Activated CD4-positive, alpha-beta T cell treated with anti-CD3 and anti-CD28 coated beads for 48 hours (primary cell): ENCODE results near the gene PLA2G12B.
"Not testable (repeated sequence)": the region's sequence is repeated elsewhere in the genome, so short reads cannot be mapped to it uniquely, and the experiment has no call there.

ENCODE experiments used
- DNase-seq: peaks from one replicate; pipeline ENCODE4 v3.0.0-alpha.2; 2020

PLA2G12B gene, protein sequence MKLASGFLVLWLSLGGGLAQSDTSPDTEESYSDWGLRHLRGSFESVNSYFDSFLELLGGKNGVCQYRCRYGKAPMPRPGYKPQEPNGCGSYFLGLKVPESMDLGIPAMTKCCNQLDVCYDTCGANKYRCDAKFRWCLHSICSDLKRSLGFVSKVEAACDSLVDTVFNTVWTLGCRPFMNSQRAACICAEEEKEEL

GRCh38 chr10:72954596-72955554 lies at the start of gene PLA2G12B:
PLA2G12B (minus strand) TSS chr10:72954806; CDS start chr10:72954685, 121 bp downstream.
- DNase-seq: no peak

- DNase-seq: no peak
These were observed 49.2 kb upstream of the PLA2G12B start for GRCh38 chr10:73003822-73004221.

GRCh38 chr10:73000973-73001372 lies 46.4 kb upstream of the PLA2G12B start:
- no peak for DNase-seq

DNA sequence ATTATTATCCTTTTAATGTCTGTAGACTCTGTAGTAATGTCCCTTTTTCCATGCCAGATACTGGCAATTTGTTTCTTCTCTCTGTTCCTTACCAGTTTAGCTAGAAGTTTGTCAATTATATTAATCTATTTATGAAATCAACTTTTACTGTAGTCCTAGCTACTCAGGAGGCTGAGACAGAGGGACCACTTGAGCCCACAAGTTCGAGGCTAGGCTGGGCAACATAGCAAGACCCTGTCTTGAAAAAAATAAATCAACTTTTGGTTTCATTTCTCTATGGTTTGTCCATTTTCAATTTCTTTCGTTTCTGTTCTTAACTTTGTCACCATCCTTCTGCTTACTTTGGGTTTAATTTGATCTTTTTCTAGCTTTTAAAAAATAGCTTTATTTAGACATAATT lies 42.5 kb upstream of the PLA2G12B start:
- no peak for DNase-seq

GRCh38 chr10:72995459-72995858 lies 40.9 kb upstream of the PLA2G12B start:
- not testable (repeated sequence) for DNase-seq

DNA sequence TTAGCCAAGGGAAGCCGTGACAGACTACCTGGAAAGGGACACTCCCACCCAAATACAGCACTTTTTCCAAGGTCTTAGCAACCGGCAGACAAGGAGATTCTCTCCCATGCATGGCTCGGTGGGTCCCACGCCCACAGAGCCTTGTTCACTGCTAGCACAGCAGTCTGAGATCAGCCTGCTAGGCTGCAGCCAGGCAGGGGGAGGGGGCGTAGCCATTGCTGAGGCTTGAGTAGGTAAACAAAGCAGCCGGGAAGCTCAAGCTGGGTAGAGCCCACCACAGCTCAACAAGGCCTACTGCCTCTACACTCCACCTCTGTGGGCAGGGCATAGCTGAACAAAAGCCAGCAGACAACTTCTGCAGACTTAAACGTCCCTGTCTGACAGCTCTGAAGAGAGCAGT lies 35.2 kb upstream of the PLA2G12B start:
- DNase-seq: not testable (repeated sequence)

DNA sequence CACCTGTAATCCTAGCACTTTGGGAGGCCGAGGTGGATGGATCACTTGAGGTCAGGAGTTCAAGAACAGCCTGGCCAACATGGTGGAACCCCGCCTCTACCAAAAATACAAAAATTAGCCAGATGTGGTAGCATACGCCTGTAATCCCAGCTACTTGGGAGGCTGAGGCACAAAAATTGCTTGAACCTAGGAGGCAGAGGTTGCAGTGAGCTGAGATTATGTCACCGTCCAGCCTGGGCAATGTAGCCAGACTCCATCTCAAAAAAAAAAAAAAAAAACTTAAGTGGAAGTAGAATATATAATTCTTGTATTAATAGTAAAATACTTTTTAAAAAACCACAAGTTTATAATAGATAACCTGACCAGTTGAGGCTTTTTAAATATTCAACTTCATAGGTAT lies 30.0 kb upstream of the PLA2G12B start:
- DNase-seq: not testable (repeated sequence)

DNA sequence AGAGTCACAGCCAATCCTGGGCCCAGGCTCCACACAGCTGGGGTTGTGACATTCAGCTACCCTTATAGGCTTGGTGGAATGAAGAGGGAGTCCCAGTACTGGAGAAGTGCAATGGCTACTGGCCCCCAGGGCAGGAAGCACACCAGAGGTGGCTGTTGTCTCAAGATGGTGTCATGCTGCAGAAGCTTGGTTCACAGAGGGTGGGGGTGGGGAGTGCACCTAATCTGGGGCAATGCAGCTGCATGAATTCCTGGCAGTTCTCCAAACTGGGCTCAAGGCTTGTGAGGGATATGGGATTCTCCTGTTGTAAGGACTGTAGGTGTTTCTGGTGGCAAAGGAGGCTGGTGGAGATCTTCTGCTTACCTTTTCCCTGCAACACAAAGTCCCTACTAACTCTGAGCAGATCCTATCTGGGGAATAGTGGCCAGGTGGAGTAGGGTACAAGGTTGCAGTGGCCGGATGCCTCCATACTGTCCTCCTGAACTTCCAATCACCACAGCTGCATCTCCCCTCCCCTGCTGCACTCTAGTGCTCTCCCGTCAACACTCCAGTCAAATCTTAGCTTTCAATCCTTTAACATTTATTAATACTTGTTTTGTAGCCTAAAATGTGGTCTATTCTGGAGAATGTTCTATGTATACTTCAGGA lies 27.4 kb upstream of the PLA2G12B start:
- DNase-seq: no peak

DNA sequence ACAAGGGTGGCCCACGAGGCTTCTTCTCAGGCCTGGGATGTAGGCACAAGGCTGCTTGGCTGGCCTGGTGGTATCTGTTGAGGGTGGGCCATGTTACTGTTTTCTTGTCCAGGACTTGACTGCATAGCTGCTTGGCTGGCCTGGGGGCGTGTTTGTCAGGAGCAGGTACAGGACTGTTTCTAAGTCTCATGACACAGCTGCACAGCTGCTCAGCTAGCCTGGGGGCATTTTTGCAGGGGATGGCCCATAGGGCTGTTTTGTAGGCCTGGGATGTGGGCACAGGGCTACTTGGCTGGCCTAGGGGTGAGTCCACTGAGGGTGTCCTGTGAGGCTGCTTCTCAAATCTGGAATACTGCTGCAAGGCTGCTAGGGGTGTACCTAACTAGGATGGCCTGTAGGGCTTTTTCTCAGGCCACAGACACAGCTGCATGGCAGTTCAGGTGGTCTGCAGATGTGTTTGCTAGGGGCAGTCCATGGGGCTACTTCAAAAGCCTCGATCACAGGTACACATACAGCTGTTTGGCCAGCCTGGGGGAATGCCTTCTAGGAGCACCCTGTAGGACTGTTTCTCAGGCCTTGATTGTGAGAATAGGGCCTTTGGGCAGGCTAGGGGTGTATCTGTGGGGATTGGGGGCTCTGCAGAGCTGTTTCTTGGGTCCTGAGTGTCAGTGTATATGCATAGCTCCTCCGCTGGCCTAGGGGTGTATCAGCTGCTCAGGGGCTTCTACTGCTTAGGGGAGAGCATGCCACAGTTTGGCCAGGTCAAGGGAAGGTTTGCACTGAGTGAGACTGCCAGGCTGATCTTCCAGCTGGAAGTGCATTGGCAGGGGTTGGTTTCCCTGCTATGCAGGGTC lies 26.6 kb upstream of the PLA2G12B start:
- DNase-seq: no peak

- no peak for DNase-seq
These were observed 25.7 kb upstream of the PLA2G12B start for GRCh38 chr10:72980348-72980747.

DNA sequence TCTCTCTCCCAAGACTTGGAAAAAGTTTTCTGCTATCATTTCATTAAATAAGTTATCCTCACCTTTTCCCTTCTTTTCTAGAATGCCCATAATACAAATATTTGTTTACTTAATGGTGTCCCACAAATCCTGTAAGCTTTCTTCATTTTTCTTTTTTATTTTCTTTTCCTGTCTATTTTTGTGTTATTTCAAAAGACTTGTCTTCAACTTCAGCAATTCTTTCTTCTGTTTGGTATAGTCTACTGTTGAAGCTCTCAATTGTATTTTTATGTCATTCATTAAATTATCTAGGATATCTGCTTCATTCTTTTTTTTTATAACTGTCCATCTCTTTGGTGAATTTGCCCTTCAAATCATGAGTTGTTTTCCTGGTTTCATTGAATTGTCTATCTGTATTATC lies 25.1 kb upstream of the PLA2G12B start:
- no peak for DNase-seq

GRCh38 chr10:72976886-72977285 lies 22.3 kb upstream of the PLA2G12B start:
- DNase-seq: no peak

DNA sequence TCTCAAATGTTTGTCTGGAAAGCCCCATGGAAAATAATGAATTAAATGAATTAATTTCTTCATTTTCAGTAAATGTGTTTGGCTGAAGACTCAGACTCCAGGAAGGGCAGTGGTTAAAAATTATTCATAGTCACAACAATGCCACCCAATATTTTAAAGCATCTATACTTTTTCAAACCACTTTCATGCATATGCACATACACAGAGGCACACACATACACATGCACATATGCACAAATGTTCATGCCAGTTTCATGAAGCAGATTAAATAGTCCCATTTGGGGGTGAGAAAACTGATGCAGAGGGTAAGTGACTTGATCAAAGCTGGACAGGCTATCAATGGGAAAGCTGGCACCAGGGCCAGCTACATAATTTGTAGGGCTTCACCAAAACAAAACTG lies 1.4 kb upstream of the PLA2G12B start:
- no peak for DNase-seq

GRCh38 chr10:72954230-72954595 lies 393 bp downstream of the PLA2G12B start:
- no peak for DNase-seq

DNA sequence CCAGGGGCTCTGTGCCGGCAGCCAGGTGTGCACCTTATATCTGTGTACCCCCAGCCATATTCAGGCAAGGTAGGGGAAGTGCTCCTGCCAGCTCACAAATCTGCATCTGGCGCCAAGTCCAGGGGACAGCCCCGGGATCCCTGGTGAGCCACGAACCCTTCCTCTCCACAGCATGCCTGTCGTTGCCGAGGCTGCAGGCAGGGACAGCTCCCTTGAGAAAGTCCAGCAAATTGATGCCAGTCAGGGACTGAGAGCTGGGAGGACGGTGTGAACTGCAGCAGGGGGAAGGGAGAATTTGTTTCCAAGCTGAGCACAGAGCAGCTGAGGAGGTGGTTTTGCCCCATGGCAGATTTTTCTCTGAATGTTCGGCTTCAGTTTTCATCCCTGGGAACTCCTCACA lies 919 bp downstream of the PLA2G12B start:
- DNase-seq: no peak

DNA sequence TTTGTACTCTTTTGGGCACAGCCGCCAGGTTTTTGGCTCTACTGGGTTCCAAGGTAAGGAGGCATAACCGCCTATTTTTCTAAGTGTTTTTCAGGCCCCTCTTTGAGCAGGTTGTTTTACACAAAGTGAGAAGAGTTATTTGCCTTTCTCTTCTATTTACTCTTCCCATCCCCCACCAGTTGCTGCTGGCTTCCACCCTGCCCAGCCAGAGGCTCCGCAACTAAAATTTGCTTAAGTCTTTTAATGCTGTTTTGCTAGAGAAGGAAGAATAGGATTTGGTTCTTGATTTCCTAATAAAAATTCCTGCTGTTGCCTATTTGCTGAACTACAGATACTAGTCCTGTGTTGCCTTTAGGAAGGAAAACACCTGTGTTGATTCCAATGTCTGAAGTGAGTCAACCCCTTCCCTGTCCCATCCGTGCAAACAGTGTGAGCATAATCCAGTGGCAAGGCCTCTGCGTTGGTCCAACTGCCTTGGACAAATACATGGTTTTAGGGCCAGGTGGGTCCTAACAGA lies 1.9 kb downstream of the PLA2G12B start:
- DNase-seq: no peak

DNA sequence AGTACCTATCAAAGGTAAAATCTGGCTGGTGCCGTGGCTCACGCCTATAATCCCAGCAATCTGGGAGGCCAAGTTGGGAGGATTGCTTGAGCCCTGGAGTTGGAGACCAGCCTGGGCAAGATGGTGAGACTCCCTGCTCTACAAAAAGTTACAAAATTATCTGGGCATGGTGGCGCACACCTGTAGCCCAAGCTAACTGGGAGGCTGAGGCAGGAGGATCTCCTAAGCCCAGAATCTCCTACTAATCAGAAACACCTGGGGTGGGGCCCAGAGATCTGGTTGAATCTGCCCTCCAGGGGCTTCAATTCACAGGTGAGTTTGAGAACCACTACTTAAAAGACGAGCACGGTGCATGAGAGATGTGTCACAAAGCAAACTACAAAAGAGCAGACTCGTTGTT lies 2.4 kb downstream of the PLA2G12B start:
- DNase-seq: no peak

DNA sequence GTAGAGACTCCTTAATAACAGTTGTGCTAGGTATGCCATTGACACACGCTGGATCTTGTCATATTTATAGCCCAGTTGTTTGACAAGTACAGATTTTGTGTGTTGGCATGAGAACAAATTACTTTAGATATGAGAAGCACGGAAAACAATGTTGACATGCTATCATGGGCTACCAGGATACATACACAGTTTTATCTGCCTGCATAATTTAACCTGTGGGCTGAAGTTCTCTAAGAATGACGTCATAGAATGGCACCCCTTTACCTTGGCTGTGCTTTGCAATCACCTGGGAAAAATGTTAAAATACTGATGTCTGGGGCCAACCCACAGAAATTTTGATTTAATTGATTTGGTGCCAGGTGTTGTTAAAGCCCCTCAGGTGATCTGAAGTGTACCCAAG lies 2.8 kb downstream of the PLA2G12B start:
- DNase-seq: no peak

DNA sequence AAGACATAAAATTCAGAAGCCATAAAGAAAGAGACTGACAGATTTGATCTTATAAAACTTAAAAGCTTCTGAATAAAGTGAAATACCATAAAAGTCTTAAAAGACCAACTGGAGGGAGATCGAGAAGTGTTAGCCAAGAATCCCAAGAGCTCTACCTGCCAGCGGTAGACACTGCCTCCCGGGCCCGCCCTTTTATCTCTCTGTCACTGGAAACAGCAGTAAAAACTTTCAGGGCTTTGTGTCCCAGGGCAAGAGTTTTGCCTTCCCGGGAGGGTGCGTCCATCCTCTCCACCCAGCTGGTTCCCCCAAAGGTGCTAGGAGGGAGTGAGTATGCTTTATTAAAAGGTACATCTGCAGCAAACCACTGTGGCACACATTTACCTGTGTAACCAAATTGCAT lies 5.8 kb downstream of the PLA2G12B start:
- DNase-seq: no peak

DNA sequence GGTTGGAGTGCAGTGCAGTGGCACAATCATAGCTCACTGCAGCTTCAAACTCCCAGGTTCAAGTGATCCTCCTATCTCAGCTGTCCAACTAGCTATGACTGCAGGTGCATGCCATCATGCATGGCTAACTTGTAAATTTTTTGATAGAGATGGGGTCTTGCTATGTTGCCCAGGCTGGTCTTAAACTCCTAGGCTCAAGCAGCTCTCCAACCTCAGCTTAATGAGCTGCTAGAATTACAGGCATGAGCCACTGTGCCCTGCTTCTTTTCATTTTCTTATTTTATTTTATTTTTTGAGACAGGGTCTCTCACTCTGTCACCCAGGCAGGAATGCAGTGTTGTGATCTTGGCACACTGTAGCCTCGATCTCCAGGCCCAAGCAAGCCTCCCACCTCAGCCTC lies 7.6 kb downstream of the PLA2G12B start:
- DNase-seq: no peak

- no peak for DNase-seq
These were observed 10.9 kb downstream of the PLA2G12B start for GRCh38 chr10:72943498-72944234.

- DNase-seq: no peak
These were observed 19.2 kb downstream of the PLA2G12B start for GRCh38 chr10:72935361-72935760.
